Occipital lobe (tissue), 2 donors: Measurements from ENCODE around the gene DISP3. TPM values are rescaled to one million over a fixed set of nuclear protein-coding genes. Genes with fewer than 3 reads are reported as not detected.
A peak's percentile ranks its signal among the peaks of the same experiment; 100 is the strongest.

Source experiments
- DNase-seq: peaks from one replicate; lab custom pipeline; 2025; lab: John Stamatoyannopoulos, UW
- total RNA-seq: library from RNA; depleted of rRNA; stranded (reverse); fragments of >200 nt; gene quantifications from one replicate; pipeline ENCODE4 v1.2.3, GENCODE V29; 2014

Gene DISP3
- total RNA-seq, 1 donor from 2014 or later = 26.7 TPM

DNA sequence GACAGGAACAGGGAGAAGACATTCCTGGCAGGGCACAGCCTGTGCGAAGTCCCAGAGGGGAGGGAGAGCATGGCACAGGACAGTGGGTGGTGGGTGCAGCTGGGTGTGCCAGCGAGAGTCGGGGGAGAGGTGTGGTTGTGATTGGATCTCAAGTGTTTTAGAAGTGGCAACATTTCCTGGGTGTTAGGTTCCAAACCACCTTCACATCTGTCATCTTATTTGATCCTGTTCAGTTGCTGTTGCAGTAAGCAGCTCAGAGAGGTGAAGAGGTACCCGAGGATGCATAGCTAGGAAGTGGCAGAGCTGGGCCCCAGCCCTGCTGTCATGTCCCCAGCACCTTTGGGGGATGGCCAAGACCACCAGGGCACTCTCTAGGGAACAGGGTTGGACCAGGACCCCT is 22.0 kb upstream of the DISP3 start:
- no peak for DNase-seq

DNA sequence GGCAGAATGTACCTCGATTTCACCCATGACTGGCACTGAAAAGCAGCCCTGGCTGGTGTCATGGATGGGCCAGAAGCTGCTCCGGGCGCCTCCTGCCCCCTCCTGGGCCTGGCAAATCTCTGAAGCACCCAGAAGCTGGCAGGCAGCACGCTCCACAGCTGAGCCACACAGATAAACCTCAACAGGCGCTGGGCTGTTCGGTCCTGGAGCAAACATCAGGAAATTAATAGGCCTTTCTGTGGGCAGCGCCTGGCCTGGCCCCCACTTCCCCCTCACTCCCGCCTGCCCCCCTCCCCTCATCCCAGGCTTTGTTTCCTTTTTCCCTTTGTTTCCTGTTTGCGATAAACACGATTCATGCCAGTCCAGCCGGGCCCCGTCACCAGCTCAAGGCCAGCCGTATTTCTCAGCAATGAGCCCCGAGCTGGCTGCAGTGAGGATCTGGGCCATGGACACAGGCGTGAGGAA is 20.1 kb upstream of the DISP3 start:
- peak; percentile 75 for DNase-seq

DNA sequence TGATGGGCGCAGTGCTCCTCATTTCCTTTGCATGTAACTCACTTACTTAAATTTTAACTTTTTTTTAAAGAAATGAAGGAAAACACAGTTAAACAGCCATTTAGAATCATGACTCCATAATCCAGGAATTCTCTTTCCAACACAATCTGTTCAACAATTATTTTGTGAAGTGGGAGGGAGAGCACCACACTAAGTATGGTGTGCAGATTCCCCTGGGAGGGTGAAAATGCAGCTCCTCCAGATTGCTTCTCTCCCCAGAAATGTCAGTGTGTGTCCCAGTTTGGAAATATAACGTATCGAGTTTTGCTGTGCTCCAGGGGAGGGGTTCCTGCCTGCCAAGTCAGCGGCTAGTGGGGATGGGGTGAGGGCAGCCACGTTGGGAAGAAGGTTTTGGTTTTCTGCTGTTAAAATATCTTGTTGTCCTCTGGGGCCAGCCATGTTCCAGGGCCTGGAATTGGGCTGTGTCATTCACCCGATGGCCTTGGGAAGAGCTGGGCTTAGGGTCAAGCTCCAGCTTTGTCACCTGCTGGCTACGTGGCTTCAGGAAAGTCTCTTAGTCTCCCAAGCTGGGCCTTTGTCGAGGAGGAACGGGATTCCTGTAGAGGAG is 17.3 kb upstream of the DISP3 start:
- DNase-seq = no peak

DNA sequence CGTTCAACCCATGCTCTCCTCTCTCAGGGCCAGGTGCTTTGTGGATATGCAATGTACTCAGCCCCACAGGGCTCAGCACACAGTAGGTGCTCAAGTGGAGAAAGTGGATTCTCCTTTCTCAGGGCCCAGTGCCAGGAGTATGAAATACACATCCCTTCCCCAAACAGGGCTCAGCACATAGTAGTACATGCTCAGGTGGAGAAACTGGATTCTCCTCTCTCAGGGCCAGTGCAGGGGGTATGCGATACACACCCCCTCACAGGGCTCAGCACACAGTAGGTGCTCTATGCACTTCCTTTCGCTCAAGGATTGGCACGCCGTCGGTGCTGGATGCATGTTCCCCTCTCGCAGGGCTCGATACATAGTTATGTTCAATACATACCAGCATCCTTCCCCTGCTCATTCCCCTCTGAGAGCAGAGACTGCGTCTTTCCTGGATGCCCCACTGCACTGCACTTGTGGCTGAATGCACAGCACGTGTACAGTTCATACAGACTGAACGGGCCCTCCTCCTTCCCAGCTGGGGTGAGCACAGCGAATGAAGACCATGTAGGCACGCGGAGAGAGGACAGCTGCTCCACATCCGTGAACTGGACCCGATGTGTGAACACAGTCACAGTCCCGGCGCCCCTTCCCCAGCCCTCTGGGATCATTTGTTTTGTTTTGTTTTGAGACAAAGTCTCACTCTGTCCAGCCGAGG is 16.6 kb upstream of the DISP3 start:
- DNase-seq = no peak

DNA sequence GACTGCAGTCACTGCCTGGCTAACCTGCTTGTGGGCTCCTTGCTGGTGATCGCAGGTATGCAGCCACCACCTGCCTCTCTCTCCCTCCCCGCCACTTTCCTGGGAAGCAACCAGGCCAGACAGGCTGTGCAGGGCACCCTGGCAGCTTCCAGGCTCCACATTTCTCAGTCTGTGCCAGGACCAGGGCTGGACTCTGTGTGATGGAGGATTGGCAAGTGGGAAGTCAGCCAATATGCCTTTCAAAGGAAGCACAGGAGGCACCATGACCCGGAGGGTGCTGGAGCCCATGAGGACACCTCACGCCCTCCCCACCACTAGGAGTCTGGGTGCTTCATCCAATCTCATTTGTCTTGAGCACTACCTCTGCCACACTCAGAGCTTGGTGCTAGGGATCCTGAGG is 15.8 kb upstream of the DISP3 start:
- no peak for DNase-seq

DNA sequence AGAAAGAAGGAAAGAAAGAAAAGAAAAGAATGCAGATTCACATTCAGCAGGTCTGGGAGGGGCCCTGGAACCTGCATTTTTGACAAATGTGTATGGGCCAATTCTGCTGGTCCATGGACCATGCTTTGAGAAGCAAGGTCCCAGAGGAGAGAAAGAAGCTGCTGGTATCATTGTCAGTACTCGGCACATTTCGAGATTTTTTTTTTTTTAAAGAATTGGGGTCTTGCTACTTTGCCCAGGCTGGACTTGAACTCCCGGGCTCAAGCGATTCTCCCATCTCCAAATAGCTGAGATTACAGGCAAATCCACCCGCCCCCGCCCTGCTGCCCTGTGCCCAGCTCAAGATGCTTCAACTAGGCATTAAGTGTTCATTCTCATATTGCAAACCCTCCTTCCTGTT is 13.6 kb upstream of the DISP3 start:
- no peak for DNase-seq

DNA sequence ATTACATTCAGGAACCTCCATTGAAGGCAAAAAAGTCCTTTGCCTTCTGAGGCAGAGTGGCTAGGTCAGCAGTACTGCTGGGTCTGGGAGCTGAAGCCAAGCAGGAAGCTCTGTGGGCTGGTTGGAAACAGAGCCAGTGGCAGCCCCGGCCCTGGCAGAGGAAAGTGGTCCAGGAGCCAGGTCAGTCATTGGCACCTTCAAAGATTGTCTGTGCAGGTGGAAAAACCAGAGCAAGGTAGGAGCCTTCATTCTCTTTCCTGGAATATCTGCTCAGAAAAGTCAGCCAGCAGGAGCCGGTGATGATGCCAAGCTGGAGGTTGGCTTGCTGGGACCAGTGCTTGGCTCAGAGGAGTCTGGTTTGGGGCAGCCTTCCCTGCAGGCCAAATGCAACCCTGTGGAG is 12.5 kb upstream of the DISP3 start:
- DNase-seq = no peak

DNA sequence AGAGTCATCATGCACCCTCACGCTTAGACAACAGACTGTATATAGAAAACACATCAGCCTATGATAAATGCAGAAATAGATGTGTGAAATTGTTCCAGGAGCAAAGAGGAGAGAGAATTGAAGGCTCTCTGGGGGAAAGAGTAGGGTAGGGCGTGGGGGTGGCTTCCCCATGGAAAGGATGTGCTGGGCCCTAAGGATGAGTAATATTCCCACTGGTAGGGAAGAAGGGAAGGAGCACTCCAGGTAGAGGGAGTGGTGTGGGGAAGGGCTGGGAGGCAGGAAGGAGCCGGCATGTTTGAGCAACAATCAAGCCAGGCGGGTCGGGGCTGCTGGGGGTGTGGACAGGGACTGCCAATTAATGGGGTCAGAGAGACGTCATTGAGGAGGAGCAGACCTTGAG is 10.1 kb upstream of the DISP3 start:
- no peak for DNase-seq

DNA sequence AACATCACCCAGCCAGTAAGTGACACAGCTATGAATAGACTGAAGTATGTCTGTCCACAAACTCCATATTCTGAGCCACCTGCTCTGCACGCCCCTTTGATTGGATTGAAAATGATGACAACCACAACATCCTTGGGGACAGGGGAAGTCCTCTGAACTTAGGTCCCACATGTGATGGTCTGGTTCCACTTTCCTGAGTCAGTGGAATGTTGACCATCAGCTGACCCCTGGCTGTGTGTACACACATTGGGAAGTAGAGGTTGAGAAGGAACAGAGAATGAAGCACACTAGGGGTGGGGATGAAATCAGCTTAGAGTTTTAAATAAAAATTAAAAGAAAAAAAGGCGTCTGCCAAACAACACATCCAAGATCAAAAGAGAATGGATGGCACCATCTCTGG is 8.0 kb upstream of the DISP3 start:
- DNase-seq = no peak

DNA sequence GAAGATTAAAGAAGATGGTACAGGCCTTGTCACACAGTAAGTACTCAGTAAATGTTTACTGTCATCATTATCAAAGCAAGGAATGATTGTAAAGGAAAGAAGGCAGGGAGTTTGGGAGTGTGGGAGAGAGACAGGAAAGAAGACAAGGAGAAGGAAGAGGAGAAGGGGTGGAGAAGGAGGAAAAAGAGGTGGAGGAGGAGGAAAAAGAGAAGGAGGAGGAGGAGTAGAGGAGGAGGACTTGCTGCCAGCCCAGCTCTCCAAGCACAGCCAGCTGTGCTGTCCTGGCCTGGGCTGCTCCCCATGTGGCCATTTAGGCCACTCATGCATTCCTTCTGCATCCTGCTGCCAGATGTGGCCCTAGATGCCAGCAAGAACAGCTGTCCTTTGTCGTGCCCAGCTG is 7.5 kb upstream of the DISP3 start:
- DNase-seq = no peak

DNA sequence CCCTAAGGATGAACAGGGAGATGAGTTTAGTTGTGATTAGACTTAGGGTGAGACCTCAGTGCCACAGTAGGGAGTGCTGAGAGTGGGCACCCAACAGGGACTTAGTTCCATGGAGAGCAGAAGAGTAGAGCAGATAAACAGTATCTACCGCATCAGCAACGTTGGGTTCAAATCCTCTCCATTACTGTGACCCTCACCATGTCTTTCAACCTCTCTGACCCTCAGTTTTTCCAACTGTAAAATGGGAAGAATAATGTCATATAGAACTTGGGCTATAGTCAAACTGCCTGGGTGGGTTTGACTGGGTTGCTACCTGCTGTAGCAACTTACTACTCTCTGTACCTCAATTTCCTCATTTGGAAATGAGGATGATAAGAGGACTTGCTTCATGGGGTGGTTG is 6.7 kb upstream of the DISP3 start:
- no peak for DNase-seq

DNA sequence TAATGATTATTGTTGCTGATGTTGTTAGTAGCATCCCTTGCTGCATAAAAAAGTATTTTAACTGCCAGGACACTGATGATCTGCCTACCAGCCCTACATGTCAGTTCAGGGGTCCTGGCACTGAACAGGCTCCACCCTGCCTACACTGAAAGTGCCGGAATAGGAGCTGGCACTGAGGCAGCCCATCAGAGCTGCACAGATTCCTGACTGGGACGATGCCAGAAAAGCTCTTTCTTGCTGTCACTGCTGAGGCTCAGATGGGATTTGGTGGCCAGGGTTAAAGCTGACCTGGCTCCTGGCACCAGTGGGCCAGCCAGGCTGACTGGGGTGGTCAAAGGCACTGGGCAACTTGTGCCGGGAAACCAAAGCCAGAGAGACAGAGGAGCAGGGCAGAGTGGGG is 6.2 kb upstream of the DISP3 start:
- DNase-seq = no peak

DNA sequence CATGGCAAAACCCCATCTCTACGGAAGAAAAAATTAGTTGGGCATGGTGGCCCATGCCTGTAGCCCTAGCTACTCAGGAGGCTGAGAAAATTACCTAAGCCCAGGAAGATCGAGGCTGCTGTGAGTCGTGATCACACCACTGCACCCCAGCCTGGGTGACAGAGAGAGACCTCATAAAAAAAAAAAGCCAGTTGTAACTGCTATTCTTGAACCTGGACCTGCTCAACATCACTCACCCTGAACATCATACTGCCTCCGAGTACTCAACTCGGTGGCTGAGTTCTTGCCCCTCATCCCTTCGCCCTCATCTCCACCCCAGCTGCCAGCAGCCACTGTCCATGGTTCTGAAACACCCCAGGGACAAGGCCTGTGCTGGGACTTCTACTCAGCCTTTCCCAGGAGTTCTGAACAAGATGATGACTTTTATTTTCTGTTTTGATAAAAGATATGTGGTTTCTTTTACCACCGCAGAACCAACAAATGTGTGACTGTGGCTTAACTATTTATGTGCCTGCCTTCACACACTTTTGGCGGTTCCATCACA is 5.4 kb upstream of the DISP3 start:
- no peak for DNase-seq

DNA sequence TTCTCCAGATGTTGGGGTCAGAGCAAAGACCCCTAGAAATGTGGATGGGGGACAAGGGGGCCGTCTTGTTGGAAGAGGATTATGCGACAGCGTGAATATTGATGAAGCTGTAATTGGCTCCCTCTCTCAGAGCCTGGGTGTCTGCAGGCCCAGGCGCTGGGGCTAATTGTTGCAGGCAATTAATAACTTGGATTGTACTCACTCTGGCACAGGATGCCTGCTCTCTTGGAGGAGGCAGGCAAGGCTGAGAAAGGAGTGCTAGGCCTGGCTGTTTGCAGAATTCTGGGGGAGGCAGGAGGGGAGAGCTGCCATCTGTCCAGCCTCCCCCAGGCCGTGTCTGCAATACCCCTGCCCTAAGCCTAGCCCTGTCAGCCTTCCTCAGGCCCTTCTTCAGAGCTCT is 4.1 kb upstream of the DISP3 start:
- DNase-seq = no peak

DNA sequence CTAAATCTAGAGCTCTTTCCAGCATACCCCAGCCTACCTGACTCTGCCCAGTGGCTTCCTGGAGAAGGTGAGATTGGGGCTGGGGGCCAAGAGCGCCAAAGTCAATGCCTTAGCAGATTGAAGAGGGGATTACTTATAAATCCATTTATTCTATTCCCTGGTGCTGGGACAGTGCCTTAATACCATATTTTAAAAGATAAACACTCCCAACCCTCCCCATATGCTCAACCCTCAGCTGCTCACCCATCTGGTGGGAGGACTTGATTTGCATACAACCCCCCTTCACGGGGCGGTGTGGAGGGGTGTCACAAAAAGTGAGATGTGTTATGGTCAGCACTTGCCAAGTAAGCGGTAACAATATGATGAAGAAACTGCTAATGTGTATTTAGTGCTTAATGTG is 3.2 kb upstream of the DISP3 start:
- no peak for DNase-seq

DNA sequence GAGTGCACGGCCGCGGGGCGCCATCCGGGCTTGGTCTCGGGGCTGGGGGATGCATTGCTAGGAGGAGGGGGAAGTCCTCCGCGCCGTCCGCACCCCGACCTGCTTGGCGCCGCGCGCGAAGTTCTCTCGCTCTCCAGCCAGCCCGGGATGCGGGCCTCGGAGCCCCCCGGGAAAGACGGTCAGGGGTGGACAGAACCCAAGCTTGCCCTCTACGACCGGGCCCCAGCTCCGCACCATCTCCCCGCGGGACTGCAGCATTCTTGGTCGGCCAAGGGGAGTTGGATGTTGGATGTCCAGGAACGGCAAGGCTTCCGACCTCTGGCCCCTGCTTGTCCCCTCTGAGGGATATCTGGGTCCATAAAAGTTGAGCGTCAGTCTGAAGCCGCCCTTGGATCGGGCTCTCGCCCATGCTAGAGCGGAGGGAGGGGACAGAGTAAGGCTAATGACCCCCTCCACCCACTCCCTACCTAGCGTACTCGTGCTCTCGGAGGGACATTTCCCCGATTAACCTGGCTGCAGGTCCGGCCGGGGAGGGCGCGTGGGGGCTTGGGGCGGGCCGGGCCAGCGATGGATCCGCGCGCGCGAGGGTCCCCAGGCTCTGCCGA is 522 bp downstream of the DISP3 start:
- DNase-seq = no peak

DNA sequence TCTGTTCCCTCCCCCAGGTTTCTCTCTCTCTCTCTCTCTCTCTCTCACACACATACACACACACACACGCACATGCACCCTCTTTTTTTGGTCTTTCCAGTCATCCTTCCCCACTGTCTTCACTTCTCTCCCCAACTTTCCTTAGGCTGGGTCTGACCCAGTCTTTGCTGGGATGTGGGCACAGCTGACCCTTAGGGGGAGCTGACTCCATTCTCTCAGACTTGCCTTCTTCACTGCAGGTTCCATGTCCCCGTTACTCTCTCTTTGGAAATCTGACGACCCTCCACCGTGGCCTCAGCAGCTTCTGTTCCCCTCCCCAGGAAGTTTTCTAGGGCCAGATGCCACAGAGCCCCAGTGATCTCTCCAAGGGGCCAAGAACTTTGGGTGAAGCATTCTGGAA is 2.1 kb downstream of the DISP3 start:
- DNase-seq = no peak

DNA sequence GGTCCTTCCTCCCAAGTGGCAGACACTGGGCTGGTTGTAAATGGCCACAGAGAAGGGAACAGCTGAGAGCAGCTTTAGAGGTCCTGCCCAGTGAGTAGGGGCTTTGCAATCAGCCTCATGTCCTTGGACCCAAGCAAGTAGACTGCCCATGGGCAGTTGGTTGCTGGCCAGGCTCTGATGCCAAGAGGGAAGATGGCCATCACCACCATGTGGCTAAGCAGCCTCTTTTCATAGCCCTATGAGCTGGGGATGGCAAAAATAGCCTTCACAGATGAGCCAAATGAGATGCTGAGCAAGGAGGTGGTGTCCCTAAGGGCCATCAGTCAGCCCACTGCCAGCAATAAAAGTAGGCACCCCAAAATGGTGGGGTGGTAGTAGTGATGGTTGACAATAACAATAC is 3.2 kb downstream of the DISP3 start:
- no peak for DNase-seq

DNA sequence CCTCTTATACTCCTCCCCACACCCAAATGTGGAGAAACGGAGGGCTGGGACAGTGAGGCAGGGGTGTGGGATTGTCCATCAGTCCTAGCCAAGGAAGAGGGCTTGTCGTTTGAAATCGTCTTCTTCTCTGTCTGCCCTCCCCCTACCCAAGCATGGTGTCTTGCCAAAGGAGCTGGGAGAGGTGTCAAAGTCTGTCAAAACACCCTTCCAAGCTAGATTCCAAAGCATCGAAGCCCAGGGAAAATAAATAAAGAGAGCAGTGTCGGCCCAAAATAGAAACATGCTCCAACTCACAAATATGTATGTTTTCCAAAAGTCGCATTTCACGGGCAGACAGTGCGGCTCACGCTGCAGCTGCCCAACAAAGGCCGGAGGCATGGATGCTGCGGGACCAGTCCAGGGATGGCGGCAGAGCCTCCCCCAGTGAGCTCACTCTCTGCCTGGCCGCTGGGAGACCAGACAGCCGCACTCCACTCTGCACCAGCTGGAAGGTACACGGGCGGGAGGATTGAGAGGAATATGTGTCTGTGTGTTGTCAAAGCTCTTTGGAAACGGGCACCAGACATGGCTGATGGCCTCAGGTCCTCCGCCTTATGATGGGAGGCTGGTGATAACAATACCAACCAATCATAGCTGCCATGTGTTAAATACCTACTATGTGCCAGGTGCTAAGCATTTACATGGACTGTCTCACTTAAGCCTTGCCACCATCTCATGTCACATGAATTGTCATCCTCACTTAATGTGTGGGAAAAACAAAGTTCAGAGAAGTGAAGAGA is 3.9 kb downstream of the DISP3 start:
- DNase-seq = peak; percentile 20

DNA sequence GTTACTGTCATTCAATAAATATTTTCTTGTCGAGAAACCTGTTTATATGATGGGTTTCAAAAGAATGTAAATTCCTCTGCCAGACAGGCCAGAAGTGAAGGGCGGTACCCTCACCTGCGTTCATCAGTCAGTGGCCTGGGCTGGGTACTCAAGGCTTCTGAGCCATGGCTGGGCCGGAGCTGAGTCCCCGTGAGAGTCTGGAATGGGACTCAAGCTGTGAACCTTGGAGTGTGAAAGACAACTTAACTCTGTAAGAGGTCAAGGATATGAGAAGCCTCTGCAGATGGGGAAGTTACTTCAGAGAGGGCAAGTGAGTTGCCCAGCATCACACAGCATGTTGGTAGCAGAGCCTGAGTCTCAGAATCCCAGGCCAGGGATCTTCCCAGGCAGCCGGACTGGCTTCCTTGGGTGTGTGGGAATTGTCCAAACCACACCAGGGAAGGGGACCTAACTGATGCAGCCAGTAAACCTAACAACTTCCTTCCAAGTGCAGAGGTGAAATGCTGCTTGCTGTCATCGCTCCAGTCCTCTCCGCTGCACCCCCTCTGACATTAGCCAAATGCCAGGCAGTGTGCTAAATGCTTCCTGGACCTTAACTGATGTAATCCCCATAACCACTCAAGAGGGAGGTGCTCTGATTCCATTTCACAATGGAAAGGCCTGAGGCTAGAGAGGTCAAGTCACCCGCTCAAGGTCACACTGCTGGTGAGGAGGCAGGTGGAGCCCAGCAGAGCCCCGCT is 4.8 kb downstream of the DISP3 start:
- DNase-seq = no peak

DNA sequence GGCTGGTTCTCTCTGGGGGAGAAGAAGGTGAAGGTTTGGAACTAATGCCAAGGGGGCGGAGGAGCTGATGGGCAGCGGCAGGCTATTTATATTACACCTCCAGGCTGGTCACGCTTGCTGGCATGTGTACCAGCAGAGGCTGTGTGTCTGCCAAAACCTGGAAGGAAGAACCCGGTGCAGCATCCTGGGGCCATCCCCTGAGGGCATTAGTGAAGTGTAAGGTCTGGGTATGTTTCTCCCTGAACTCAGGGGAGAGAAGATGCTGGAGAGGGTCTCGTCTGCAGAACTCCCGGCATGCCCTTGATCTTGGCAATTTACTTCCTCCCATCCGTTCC is 5.3 kb downstream of the DISP3 start:
- no peak for DNase-seq

DNA sequence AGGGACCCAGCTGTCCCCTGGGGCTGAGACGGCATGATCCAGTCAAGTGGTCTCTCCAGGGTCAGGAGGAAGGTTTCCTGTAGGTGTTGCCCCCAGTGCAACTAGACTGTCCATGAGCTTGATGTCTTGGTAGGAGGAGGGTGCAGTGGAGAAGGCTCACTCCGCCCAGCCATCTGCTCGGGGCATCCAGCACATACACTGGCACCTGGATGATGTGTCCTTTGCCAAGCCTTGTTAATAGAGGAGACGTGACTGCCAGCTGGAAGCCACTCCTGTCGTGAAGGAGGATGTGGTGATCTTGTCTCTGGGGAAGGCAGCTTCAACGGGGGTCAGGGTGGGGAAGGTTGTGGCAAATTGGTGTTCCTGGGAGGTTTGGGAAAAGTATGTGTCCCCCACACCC is 6.2 kb downstream of the DISP3 start:
- DNase-seq = no peak
